Activated CD4-positive, alpha-beta T cell treated with anti-CD3 and anti-CD28 coated beads, Interleukin-2, Interleukin-6, amounts not matched to agents 100 ng/mL and 50 ng/mL, durations not matched to agents 16 hours and 8 hours (primary cell): ENCODE results near the gene EZR.
A peak's percentile ranks its signal among the peaks of the same experiment; 100 is the strongest.

Experiments
- DNase-seq: peaks from one replicate; pipeline ENCODE4 v3.0.0-alpha.2; 2020

The EZR gene

DNA sequence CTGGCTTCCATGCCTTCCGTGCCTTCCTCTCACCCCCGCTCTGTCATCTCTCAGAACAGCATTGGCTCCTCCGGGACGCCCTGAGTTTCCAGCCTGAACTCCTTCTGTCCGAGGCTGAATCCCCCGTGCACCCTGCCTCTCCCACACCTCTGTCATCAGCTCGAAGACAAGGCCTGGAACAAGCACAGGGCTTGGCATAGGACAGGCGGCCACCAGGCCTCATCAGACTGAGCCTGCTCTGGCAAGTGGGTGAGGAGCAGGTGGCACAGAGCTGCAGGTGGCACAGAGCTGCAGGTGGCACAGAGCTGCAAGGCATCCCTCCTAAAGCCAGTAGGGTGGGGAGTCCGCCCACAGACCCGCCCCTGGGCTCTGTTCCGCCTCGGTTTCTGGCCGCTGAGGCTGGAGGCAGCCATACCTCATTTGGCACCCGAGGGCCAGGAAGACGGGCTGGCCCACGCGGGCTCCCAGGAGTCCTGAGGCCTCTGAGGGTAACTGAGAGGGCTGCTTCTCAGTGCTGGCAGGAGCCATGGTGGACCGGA lies 60.2 kb downstream of the EZR start:
- no peak for DNase-seq

DNA sequence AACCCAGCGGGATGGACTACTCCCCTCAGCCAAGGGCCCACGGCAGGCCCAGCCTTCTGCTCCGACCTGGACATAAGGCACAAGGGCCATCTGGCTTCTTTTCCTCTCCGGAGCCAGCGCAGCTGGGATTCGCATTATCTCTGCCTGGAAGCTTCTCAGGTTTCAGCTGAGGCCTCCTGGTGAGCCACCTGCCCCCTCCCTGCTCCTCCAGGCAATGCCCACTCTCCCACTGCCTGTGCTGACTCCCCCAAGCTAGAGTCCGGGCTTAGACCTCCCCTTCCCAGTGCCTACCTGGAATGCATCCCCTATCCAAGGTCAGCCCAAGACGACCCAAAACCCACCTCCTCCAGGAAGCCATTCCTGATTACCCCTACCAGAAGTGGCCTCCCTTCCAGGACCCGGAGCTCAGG lies 60.7 kb downstream of the EZR start:
- no peak for DNase-seq

DNA sequence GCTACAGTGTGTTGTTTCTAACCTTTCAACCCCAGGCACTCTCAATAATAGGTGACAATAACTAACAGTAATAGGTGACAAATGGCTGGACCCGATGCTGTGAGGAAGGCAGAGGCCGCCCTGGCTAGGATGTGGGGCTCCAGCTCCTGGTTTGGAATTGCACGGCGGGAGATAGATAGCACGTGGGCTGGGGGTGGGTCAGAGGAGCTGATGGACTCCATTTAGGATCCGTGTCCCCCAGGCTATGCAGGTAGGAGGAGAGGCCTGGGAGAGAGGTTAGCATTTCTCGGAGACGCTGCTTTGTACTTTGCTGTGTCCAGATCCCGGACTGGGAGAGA lies 61.4 kb downstream of the EZR start:
- DNase-seq = no peak

DNA sequence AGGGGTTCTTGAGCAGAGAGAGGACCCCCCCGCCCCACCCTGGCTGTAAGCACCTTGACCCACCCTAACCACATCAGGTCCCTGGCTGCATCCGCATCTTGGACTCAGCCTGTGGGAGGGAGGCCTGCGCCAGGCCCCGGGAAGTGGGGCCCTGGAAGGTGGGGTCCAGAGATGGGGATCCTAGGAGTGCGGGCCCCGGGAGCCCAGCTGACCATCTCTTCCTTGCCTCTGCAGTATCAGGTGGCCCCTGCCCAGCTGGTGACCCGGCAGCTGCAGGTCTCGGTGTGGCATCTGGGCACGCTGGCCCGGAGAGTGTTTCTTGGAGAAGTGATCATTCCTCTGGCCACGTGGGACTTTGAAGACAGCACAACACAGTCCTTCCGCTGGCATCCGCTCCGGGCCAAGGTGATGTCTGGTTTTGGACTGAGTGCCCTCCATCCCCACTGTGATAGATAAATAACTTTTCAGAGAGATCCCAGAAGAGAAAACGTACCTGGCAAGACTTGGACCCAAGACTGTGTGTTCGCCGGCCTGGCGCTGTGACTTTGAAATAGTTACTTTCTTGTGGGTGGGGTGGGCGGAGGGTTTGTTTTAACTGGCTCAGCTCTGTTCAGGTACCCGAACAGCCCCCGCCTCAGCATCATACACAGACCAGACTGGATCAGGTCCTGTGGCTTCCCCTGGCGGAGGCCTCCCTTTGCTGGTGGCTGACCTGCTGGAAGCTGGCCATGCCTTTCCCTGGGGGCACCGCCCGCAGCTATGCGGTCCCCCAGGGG lies 62.0 kb downstream of the EZR start:
- no peak for DNase-seq

DNA sequence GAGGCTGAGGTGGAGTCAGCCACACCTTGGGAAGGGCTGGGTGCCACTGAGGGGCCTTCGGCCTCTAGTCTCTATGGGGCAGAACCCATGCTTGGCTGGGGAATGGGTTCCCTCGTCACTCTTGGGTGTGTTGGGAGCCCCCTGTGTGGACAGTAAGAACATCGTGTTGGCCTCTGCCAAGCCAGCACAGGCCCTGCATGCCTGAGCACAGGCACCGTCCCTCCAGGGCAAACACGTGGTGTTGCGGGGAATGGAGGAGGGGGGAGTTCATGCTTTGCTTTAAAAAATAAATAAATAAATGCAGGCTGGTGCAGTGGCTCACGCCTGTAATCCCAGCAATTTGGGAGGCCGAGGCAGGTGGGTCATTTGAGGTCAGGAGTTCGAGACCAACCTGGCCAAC lies 63.0 kb downstream of the EZR start:
- DNase-seq = no peak

DNA sequence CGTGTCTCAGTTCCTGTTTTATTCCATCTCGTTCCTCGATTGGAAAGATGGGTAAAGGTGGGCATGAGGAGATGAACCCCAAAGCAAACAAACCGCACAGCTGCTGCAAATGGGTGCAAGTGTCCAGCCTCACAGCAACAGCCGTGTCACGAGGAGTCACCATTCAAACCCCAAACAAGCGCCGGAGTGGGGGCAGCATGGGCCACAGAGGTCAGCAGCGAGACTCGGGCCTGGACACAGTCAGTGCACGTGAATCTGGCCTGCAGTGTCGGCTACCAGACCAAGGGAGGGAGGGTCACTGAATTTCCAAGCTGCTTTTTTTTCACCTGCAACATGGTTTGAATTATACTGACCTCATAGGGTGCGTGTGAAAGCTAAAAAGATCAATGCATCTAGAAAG lies 63.5 kb downstream of the EZR start:
- no peak for DNase-seq

DNA sequence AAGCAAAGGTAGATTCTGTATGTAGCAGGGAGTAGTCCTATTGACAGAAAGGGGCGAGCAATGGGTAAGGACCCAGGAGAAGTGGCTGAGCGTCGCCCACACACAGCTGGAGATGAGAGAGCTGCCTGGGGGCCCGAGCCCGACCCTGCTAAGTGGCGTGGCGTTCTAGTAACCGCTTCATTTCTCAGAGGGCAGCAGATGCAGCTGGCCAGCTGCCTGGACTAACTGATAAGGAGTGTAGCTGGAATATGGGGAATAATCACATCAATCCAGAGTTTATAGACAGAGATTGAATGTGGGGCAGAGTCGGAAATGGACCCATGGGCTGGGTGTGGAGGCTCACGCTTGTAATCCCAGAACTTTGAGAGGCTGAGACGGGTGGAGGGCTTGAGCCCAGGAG lies 64.4 kb downstream of the EZR start:
- DNase-seq = no peak

DNA sequence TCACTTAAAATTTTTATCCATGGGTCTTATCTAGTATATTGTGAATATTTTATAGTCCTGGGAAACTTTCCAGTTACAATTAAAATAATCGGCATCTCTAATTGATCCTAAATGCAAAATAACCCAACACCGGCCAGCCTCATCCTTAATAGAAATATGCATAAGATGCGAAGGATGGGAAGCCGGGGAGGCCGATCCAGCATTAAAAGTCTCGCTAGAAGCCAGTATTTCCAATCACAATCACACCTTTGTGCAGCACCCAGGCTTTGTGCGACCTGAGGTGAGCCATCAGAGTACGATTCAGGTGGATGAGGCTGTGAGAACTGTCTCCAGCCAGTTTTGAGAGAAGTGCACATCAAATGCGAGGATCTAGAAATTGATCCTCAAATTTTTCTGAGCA lies 65.4 kb downstream of the EZR start:
- no peak for DNase-seq

DNA sequence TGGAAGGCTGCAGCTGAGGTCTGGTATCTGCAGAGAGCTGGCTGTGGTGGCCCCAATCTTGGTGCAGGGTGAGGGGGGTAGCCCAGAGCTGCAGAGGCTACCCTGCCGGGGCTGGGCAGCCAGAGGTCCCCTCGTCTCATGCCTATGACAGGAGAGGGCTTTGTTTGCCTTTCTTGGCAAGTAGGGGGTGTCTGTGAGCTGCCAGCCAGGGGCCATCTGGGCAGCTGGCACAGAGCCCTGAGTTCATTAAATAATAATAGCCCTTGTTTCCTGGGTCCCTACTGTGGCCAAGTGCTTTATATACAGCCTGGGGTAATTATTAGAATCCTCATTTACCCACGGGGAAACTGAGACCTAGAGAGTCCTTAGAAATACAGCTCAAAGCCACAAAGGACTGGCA lies 66.6 kb downstream of the EZR start:
- no peak for DNase-seq

DNA sequence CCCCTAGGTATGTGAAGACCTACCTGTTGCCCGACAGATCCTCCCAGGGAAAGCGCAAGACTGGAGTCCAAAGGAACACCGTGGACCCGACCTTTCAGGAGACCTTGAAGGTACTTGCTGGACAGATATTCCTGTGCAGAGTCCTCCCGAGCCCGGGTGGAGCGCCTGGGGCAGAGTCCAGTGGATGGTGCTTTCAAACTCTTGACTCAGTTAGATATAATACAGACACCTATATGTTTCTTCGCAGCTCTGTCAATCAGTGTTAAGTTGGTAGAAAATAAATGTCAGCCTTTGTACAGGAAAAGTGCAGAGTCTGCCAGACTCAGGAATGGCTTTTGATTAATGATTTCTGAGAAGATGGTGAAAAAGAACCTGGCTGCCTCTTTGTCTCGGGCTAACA lies 67.2 kb downstream of the EZR start:
- DNase-seq = no peak

DNA sequence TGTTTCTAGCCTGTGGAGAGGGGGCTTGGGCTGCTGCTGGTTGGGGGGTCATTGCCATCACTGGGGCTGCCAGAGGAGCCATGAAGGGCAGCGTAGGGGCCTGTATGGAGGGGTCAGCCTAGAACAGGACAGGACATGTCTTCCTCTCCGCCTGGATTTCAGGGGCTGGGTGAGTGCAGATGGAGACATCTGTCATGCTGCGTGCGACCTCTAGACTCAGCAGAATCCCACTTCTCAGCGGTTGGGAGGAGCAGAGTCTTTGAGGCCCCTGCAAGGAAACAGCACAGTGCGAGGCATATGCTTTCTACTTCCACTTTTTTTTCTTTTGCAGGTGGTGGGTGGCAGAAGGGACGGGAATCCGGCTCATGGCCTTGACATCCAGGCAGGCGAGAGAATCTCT lies 67.9 kb downstream of the EZR start:
- DNase-seq = no peak

DNA sequence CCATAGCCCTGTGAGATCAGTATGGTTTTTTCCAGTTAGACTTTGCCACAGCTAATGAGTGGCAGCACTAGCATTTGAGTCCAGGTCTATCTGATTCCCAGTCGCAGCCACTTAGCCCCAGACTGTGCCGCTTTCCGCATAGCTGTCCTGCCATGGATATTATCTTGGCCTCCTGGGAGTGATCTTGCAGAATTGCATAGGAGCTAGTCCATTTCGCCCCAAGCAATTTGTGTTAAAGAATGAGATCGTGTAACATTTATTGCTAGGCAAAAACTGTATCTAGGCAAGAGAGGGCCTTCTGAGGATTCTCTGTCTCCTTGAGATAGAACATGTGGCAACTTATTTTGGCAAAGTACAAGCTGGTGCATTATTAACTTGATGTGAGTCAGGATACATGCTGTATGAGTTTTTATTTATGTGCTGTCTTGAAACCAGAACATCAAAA lies 74.2 kb downstream of the EZR start:
- no peak for DNase-seq

DNA sequence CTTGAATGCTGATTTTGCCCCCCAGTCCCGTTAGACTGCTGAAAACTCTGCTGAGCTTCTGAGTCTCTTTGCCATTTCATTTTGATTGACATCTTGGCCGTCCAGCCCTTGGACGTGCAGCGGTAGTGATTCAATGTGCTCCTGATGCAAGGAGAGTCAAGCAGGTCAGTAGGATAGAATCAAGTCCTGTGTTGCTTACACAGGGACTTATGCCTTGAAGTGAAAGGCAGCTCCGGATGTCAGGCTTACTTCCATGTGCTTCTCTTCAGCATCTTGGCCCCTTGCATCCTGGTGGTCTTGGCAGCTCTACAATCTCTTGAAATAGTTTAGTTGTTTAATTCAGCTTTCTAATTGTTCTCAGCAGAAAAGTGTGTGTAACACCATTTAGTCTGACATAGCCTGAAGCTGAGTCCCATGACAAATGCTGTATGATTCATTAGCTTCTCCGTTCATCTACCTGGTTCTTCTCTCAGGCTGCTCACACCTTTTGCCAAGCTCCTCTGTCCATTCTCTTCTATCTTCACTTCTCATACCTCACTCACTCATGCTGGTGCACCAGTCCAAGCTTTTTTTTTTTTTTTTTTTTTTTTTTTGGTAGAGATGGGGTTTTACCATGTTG lies 76.0 kb downstream of the EZR start:
- no peak for DNase-seq

DNA sequence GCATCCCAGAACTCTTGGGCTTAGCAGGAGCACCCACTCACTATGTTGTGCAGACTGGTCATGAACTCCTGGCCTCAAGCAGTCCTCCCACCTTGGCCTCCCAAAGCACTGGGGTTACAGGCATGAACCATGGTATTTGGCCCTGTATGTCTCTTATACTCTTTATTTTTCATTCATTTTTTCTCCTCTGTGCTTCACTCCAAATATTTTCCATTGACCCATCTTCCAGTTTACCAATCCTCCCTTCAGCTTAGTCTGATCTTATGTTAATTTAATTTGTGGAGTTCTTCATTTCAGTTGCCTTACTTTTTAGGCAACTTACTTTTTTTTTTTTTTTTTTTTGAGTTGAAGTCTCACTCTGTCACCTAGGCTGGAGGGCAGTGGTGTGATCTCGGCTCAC lies 79.5 kb downstream of the EZR start:
- DNase-seq = no peak

DNA sequence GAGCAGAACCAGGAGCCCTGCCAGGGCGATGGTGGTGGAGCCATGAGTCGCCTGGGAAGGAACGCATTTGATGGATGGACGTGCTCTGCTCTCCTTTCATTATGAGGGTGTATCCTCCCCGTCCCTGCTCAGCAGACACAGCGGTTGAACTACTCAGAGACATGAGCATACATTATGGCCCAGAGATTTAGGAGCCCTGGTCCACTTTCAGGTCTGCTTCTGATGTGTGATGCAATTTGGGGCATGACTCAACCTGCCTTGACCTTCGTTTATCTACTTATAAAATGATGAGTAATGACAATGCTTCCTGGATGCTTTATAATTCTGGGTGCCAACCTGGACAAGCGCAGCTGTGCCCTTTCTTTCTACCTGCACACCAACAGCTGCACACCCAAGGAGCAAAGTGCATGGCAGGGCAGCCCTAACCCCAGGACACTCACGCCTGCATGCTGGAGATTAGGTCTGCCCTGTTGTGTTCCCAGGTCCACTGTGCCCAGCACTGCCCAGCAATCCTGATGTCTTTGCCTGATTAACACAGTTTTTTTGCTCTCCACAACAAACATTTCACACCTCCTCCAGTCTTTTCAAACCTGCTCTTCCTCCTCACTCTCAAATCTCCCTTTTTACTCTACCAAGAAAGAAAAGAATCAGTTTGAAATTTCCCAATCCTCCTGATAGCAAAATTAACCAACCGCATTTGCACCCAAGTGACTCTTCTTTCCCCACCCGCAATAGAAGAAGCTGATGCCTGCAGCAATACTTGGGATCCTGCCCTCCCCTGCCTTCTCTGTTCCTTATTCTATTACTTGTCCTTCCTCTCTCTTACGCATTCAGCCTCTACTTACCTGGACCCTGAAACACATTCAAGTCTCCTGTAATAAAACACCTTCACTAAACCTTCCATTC lies 81.2 kb downstream of the EZR start:
- no peak for DNase-seq

DNA sequence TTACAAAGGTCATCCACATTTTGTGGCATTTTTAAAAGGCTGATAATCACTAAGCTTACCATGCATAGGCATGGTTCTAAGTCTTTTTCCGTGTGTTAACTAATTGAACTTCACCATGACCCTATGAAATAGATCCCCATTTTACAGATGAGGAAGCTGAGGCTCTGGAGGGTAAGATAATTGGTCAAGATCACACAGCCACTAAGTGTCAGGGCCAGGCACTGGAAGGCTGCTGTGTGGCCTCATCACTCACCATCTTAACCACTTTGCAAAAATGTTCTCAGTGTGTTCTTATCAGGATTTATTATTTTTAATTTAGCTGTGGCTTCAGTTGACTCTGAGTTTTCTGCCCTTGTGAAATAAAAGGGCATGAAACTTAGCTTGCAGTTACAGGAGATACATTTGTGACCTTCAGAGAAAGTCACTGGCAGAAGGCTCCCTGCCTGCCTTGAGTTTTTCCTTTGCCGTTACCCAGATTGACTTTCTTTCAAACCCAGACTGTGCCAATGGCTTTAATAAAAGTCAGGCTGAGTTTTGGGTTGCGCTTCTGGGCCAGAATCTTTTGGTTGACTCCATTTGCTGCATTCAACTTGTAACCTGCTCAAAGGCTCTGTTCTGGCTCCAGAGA lies 82.0 kb downstream of the EZR start:
- DNase-seq = no peak

DNA sequence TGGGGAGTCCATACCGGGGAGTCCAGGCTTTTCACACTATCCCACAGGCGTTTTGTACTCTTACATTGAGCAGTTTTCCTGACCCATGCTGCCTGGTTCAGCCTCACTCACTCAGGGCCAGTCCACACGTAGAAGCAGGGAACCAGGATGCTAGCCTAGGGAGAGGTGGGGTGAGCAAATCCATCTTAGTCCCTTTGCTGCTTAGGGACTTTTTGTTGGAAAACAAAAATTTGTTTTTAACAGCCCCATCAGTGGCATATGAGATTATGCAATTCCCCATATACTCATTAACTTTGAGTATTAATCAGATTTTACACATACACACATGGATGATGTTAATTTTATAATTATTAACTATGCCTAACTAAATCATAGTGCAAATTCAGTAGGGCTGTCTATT lies 84.2 kb downstream of the EZR start:
- no peak for DNase-seq

DNA sequence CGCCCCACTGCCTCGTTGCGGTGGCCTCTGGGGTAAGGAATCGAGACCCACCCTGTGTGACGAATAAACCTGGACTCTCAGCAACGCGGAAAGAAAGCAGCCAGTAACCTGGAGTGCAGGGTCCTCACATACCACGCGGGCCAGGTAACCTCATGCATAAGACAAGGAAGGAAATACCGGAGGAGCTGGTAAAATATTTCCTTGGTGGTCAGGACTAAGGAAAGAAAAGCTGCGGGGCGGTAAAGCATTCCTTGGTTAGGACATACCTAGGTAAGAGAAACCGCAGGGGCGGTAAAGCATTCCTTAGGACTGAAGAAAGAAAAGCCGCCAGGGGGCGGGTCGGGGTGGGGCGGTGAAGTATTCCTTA lies 88.6 kb downstream of the EZR start:
- DNase-seq = no peak

DNA sequence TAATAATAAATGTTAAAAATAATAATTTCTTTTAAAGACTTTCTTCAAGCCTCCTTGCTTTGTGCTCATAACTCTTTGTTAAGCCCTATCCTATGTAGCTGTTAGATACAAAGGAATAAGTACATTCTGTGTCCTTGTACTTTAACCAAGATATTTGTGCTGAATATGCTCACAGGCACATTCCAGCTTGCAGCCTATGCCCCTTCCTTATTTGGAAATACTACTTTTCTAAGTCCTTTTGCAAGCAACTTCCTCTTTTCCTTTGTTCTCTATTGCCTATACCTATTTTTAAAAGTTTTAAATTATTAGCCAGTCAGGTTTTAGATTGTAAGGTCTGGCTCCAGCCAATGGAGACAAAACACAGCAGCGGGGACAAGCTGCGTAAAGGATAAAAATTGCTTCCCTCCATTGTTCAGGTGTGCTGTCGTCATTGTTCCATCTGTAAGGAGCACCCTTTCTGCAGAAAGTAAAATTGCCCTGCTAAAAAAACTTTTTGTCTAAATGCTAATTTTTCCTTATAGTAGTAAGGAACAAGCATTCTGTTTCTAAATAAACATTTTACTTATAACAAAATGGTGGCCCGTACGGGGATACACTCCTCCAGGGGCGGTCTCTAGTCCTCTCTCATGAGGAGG lies 89.1 kb downstream of the EZR start:
- DNase-seq = no peak

DNA sequence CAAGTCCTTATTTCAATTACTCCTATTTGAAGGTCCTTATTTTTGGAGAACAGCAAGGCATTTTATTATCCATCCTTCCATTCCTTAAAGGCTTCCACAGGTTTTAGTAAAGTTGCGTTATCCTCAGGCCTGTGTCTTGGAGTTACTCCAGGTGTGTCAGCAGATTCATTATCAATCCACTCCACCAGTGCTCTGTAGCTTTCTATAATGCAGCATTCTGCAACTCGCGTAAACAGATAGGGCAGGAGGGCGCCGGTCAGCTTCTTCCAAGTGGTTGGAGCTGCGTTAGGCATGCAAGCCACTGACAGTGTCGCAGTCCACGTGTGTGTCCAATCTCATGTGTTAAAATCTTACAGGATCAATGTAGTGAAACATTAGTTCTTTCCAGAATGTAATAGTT lies 93.5 kb downstream of the EZR start:
- no peak for DNase-seq

DNA sequence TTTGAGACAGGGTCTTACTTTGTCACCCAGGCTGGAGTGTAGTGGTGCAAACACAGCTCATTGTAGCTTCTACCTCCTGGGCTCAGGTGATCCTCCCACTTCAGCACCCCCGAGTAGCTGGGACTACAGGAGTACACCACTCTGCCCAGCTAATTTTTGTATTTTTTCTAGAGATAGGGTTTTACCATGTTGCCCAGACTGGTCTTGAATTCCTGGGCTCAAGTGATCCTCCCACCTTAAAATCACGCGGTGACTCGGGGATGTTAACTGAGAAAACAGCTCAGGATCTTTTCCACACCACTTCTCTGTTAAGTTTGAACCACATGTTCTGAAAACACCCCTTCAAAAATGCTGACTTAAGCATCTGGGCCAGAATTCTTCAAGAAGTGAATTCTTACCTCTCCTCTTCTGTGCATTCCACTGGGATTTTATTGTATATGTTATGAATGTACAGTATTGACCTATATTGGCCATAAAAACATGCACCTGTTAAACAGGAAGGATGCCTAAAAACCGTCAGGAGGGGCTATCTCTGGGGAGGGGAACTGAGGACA lies 96.9 kb downstream of the EZR start:
- DNase-seq = no peak

DNA sequence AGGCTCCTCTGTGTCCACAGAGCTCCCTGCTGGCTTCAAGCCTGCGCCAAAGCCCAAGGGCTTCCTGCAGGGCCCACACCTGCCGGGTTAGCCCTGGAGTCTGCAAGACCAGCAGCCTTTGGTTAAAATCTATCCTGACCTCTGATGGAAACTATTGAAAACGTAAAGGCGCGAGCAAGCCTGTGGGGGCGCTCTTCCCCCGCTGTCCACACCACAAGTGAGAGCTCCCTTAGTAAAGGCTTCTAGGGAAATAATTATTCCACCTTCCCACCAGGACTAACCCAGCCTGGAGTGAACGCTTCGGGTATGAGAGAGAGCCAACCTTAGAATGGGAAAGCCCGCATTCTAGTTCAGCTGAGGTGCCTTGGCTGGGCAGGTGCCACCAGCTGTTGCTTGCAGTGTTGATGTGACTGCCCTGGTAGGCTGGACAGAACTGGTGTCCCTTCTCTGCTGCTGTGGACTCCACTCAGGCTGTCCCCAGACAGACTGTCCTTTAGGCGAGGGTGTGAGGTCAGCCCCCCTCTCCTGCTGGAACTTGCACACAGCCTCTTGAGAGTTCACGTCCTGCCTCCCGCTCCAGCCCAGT lies 100.6 kb downstream of the EZR start:
- peak; percentile 23 for DNase-seq
